OCI-LY1 (cell line): ENCODE results near the gene CIB1.

Experiments
- H2AFZ ChIP-seq: fragments of 200-600 bp; sonication (generic), shearing (Covaris generic); 2 replicates; pipeline ENCODE4 v1.6.0; 2014; ENCODE audit warnings: antibody characterized with exemption, mild to moderate bottlenecking, low read length
- H3F3A ChIP-seq: fragments of 200-600 bp; sonication (generic), shearing (Covaris generic); 2 replicates; pipeline ENCODE4 v1.6.0; 2014; ENCODE audit warnings: mild to moderate bottlenecking, antibody characterized with exemption, low read length, moderate library complexity; ENCODE audit not compliant: insufficient read depth
- H3K27ac ChIP-seq: fragments of 200-600 bp; sonication (generic); 2 replicates; pipeline ENCODE4 v1.5.1; 2014; ENCODE audit warnings: low read length, mixed run types, mild to moderate bottlenecking, low read depth; ENCODE audit not compliant: poor library complexity, severe bottlenecking
- H3K27me3 ChIP-seq: fragments of 200-600 bp; sonication (generic); 2 replicates; pipeline ENCODE4 v1.6.0; 2014; ENCODE audit warnings: antibody characterized with exemption, mild to moderate bottlenecking, low read length, moderate library complexity; ENCODE audit not compliant: insufficient read depth
- H3K36me3 ChIP-seq: fragments of 200-600 bp; sonication (generic); 2 replicates; pipeline ENCODE4 v1.6.1; 2014; ENCODE audit warnings: mild to moderate bottlenecking, antibody characterized with exemption, low read length, moderate library complexity, mixed read lengths; ENCODE audit not compliant: insufficient read depth
- H3K4me1 ChIP-seq: fragments of 200-600 bp; sonication (generic); 2 replicates; pipeline ENCODE4 v1.5.1; 2014; ENCODE audit warnings: mild to moderate bottlenecking, low read length, moderate library complexity; ENCODE audit not compliant: insufficient read depth, severe bottlenecking
- H3K4me2 ChIP-seq: fragments of 200-600 bp; sonication (generic), shearing (Covaris generic); 2 replicates; pipeline ENCODE4 v1.6.1; 2014; ENCODE audit warnings: low read length
- H3K4me3 ChIP-seq: fragments of 200-600 bp; sonication (generic); 2 replicates; pipeline ENCODE4 v1.5.1; 2014; ENCODE audit warnings: low read length, low read depth, mild to moderate bottlenecking, mixed read lengths; ENCODE audit not compliant: poor library complexity, severe bottlenecking
- H3K79me2 ChIP-seq: fragments of 200-600 bp; shearing (Covaris generic); 2 replicates; pipeline ENCODE4 v1.6.1; 2016; ENCODE audit warnings: mixed run types, low read length, mixed read lengths; ENCODE audit not compliant: insufficient read depth
- H3K9ac ChIP-seq: fragments of 200-600 bp; sonication (generic), shearing (Covaris generic); 2 replicates; pipeline ENCODE4 v1.6.1; 2014; ENCODE audit warnings: mild to moderate bottlenecking, low read length, mixed read lengths
- H3K9me2 ChIP-seq: fragments of 200-600 bp; sonication (generic), shearing (Covaris generic); 2 replicates; pipeline ENCODE4 v1.6.1; 2014; ENCODE audit warnings: low read depth, mild to moderate bottlenecking, low read length, mixed read lengths
- H3K9me3 ChIP-seq: fragments of 200-600 bp; shearing (Covaris generic); 2 replicates; pipeline ENCODE4 v1.6.1; 2014; ENCODE audit warnings: low read length, mixed read lengths
- H4K20me1 ChIP-seq: fragments of 200-600 bp; sonication (generic), shearing (Covaris generic); 2 replicates; pipeline ENCODE4 v1.6.0; 2016; ENCODE audit warnings: mild to moderate bottlenecking, low read length; ENCODE audit not compliant: insufficient read depth
- CTCF ChIP-seq: fragments of 200-600 bp; sonication (generic), shearing (Covaris generic); IDR thresholded peaks from 2 replicates; pipeline ENCODE4 v1.5.1; 2017; ENCODE audit warnings: mild to moderate bottlenecking, antibody characterized with exemption, low read length, moderate library complexity, mixed read lengths
- EZH2 ChIP-seq: fragments of 200-600 bp; sonication (generic), shearing (Covaris generic); IDR thresholded peaks from 2 replicates; pipeline ENCODE4 v1.8.0; 2017; ENCODE audit warnings: borderline replicate concordance, mixed run types, mild to moderate bottlenecking, antibody characterized with exemption, low read length, moderate library complexity, mixed read lengths

The CIB1 gene

DNA sequence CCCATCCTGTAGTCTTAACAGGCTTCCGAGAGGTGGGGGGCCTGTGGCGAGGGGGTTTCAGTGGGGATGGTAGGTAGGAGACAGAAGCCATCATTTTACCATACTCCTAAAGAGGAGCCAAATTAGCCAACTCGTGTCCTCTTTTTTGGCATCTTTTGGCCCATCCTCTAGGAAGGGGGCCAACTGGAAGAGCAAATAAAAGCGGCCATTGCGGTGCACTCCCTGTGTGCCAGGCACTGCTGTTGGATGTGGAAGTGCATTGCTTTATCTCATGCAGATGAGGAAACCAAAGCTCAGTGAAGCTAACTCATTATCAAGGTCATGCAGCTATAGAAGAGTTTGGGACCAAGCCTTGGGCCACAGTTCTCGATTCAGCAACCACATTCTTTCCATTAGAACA lies 26.5 kb downstream of the CIB1 start:
- Histone ChIP-seq H2AFZ (no peak overlapping the region), H3K36me3 (peaks cover 12% of the 10 kb centered on the region; the same call in 1 of the 2 replicates), H3F3A (no peaks in the 10 kb centered on the region), H3K79me2 (no peaks in the 10 kb centered on the region), H3K9ac (no peak overlapping the region), H3K4me1 (peaks cover 74% of the 10 kb centered on the region), H3K9me2 (no peaks in the 10 kb centered on the region), H3K4me3 (no peak overlapping the region), H3K4me2 (no peak overlapping the region), H3K27ac (no peak overlapping the region), H3K9me3 (no peaks in the 10 kb centered on the region), H3K27me3 (no peaks in the 10 kb centered on the region), H4K20me1 (no peaks in the 10 kb centered on the region)
- TF ChIP-seq CTCF = no peak

- Histone ChIP-seq H3K9me2 (no peaks in the 10 kb centered on the region), H3K9me3 (no peaks in the 10 kb centered on the region), H3K27me3 (no peaks in the 10 kb centered on the region), H4K20me1 (no peaks in the 10 kb centered on the region), H3K4me2 (no peak overlapping the region; the same call in 1 of the 2 replicates), H3K4me1 (peaks cover 65% of the 10 kb centered on the region), H3K4me3 (no peak overlapping the region), H3K27ac (peak overlapping the region; percentile 73), H3K9ac (no peak overlapping the region; the same call in 1 of the 2 replicates), H2AFZ (no peak overlapping the region), H3F3A (no peaks in the 10 kb centered on the region), H3K79me2 (no peaks in the 10 kb centered on the region), H3K36me3 (peaks cover 12% of the 10 kb centered on the region; the same call in 1 of the 2 replicates)
- TF ChIP-seq CTCF (no peak), EZH2 (no peak)
These were observed 27.9 kb downstream of the CIB1 start for GRCh38 chr15:90205886-90206285.

DNA sequence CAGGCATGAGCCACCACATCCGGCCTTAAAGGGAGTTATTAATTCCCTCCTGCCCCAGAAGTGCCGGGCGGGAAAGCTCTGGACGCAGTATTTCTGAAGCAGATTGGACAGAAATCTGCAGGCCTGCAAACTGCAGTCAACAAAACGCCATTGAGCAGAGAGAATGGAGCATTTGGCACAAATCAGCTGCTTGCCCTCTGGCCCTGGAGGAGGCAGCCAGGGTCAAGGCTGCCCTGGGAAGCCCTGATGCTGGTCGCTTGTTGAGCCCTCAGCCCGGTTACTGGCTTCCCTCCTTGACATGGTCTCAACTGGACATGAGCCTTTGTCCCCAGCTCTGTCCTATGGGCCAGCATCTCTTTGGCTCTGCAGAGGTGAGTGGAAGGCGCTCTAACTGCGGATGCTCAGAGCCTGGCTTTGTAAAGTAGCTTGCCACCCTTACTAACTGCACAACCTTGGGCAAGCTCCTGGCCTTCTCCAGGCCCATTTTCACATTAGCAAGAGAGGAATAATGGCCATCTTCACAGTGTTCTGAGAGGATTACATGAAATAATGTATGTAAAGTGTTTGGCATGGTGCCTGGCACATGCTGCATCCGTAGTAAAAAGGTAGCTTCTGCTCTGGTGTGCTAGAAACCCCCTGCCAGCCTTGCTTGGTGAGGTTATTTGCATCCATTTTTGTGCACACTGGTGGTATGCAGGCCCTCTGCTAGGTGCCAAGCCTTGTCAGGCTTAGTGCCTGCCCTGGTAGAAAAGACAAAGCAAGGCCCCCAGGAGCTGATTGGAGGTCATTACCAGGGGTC lies 28.5 kb downstream of the CIB1 start:
- Histone ChIP-seq H3F3A (no peaks in the 10 kb centered on the region), H3K36me3 (peaks cover 12% of the 10 kb centered on the region; the same call in 1 of the 2 replicates), H3K79me2 (no peaks in the 10 kb centered on the region), H2AFZ (no peak overlapping the region), H3K9ac (no peak overlapping the region; the same call in 1 of the 2 replicates), H3K9me2 (no peaks in the 10 kb centered on the region), H4K20me1 (no peaks in the 10 kb centered on the region), H3K4me1 (peaks cover 68% of the 10 kb centered on the region), H3K27ac (peak overlapping the region; percentile 73), H3K27me3 (no peaks in the 10 kb centered on the region), H3K4me3 (no peak overlapping the region), H3K9me3 (no peaks in the 10 kb centered on the region), H3K4me2 (peak overlapping the region; percentile 4; the same call in 1 of the 2 replicates)
- TF ChIP-seq EZH2 = no peak

GRCh38 chr15:90203922-90204321 lies 29.8 kb downstream of the CIB1 start:
- Histone ChIP-seq H3K9me3 (no peaks in the 10 kb centered on the region), H3K36me3 (peaks cover 12% of the 10 kb centered on the region; the same call in 1 of the 2 replicates), H3K4me3 (no peak overlapping the region), H3K9me2 (no peaks in the 10 kb centered on the region), H3K4me2 (peak overlapping the region; percentile 90; the same call in 1 of the 2 replicates), H4K20me1 (no peaks in the 10 kb centered on the region), H3K79me2 (no peaks in the 10 kb centered on the region), H3K4me1 (peaks cover 64% of the 10 kb centered on the region), H2AFZ (no peak overlapping the region), H3K27me3 (no peaks in the 10 kb centered on the region), H3K27ac (no peak overlapping the region), H3K9ac (peak overlapping the region; percentile 6; the same call in 1 of the 2 replicates), H3F3A (no peaks in the 10 kb centered on the region)
- no peak for TF ChIP-seq EZH2
- TF ChIP-seq CTCF = no peak
